B cell (primary cell): ENCODE measurements around the gene PCIF1. TPM values are rescaled to one million over a fixed set of nuclear protein-coding genes. Genes with fewer than 3 reads are reported as not detected.

Experiments
- ATAC-seq: fragments of 200-7000 bp; cut with Tn5 transposase; one replicate; pipeline ENCODE4 v1.10.0; 2021; ENCODE audit warnings: low read depth, mild to moderate bottlenecking, moderate number of reproducible peaks, moderate library complexity
- CTCF ChIA-PET: fragments of 350-600 bp; sonication (Branson Sonifier 250); formaldehyde crosslinking; loops from one replicate; lab custom pipeline; 2021; ENCODE audit warnings: antibody characterized with exemption, inconsistent platforms; lab: Charles Lee
- POLR2A ChIA-PET: fragments of 350-600 bp; sonication (Branson Sonifier 250); formaldehyde crosslinking; loops from one replicate; lab custom pipeline; 2021; ENCODE audit warnings: antibody characterized with exemption; lab: Charles Lee
- DNase-seq: peaks from one replicate; pipeline ENCODE4 v3.0.0; 2013
- H2AFZ ChIP-seq: 2 replicates; pipeline ENCODE4 v1.6.1; 2012; ENCODE audit warnings: mild to moderate bottlenecking, low read depth, low read length; ENCODE audit not compliant: insufficient read depth, poor library complexity, severe bottlenecking
- H3K27ac ChIP-seq, 2 donors: 1 replicate in 1 of 2; 2 replicates in 1 of 2; pipeline ENCODE4 v1.5.1; 2012 to 2013; ENCODE audit warnings: low read length in 2 of 2, mild to moderate bottlenecking in 2 of 2, moderate library complexity in 1 of 2
- H3K27me3 ChIP-seq, 4 experiments: fragments of 200-600 bp in 1 of 4; sonication (generic) in 1 of 4; replicated peaks in 1 of 4; 1 replicate in 2 of 4; 2 replicates in 2 of 4; pipeline versions ENCODE4 v1.6.1 to v1.7.0; 2013 to 2016; ENCODE audit warnings: low read length in 3 of 4, mild to moderate bottlenecking in 2 of 4, mixed read lengths in 1 of 4, moderate library complexity in 1 of 4; ENCODE audit not compliant: insufficient read depth in 4 of 4, control insufficient read depth in 3 of 4; ENCODE audit errors: control extremely low read depth in 1 of 4
- H3K36me3 ChIP-seq, 2 experiments: replicated peaks in 1 of 2; 1 replicate in 1 of 2; 2 replicates in 1 of 2; pipeline versions ENCODE4 v1.6.1 to v1.7.1; 2013; ENCODE audit warnings: low read length in 1 of 2; ENCODE audit not compliant: insufficient read depth in 2 of 2, control insufficient read depth in 1 of 2; ENCODE audit errors: control extremely low read depth in 1 of 2, extremely low read depth in 1 of 2
- H3K4me1 ChIP-seq, 2 donors: fragments of 200-600 bp in 1 of 2; sonication (generic) in 1 of 2; 1 replicate in 1 of 2; 2 replicates in 1 of 2; pipeline versions ENCODE4 v1.5.1 to v1.6.1; 2013 to 2017; ENCODE audit warnings: low read length in 2 of 2; ENCODE audit not compliant: control insufficient read depth in 2 of 2, insufficient read depth in 2 of 2
- H3K4me2 ChIP-seq: replicated peaks from 2 replicates; pipeline ENCODE3; 2012; ENCODE audit warnings: mild to moderate bottlenecking, low read depth, low read length; ENCODE audit not compliant: poor library complexity, severe bottlenecking
- H3K4me3 ChIP-seq, 5 experiments: fragments of 200-600 bp in 1 of 5; sonication (generic) in 1 of 5; 1 replicate in 3 of 5; 2 replicates in 2 of 5; pipeline versions ENCODE4 v1.5.1 to v1.7.0; 2011 to 2016; ENCODE audit warnings: low read length in 4 of 5, mild to moderate bottlenecking in 4 of 5, low read depth in 2 of 5, control low read depth in 1 of 5, moderate library complexity in 1 of 5; ENCODE audit not compliant: insufficient read depth in 1 of 5; ENCODE audit errors: control extremely low read depth in 1 of 5, extremely low read depth in 1 of 5
- H3K79me2 ChIP-seq: fragments of 200-600 bp; sonication (generic); one replicate; pipeline ENCODE4 v1.6.0; 2016; ENCODE audit warnings: low read length; ENCODE audit not compliant: control insufficient read depth, insufficient read depth
- H3K9ac ChIP-seq: fragments of 200-600 bp; sonication (generic); 2 replicates; pipeline ENCODE4 v1.6.1; 2017; ENCODE audit warnings: mild to moderate bottlenecking, low read length, moderate library complexity
- H3K9me3 ChIP-seq, 3 donors: one replicate each; pipeline versions ENCODE4 v1.6.1 to v1.7.1; 2013; ENCODE audit warnings: low read length in 2 of 3; ENCODE audit not compliant: control insufficient read depth in 2 of 3, insufficient read depth in 1 of 3; ENCODE audit errors: control extremely low read depth in 1 of 3
- H4K20me1 ChIP-seq: 2 replicates; pipeline ENCODE4 v1.6.0; 2012; ENCODE audit warnings: mild to moderate bottlenecking, low read length; ENCODE audit not compliant: insufficient read depth, control insufficient read depth, poor library complexity, severe bottlenecking
- H3K27ac Mint-ChIP-seq: one replicate; pipeline ENCODE4 v1.8.0; 2021; ENCODE audit warnings: mixed read lengths
- H3K27me3 Mint-ChIP-seq: one replicate; pipeline ENCODE4 v1.8.0; 2021; ENCODE audit warnings: mixed read lengths
- H3K4me1 Mint-ChIP-seq: one replicate; pipeline ENCODE4 v1.8.0; 2021; ENCODE audit warnings: mixed read lengths
- H3K4me3 Mint-ChIP-seq: one replicate; pipeline ENCODE4 v1.8.0; 2021; ENCODE audit warnings: mixed read lengths
- H3K9me3 Mint-ChIP-seq: one replicate; pipeline ENCODE4 v1.8.0; 2022; ENCODE audit warnings: mixed read lengths; ENCODE audit not compliant: insufficient read depth
- EZH2 ChIP-seq: IDR thresholded peaks from 2 replicates; pipeline ENCODE4 v1.6.1; 2012; ENCODE audit warnings: borderline replicate concordance, low read depth, mild to moderate bottlenecking, moderate library complexity, low read length; ENCODE audit not compliant: insufficient read depth, poor library complexity, severe bottlenecking
- WGBS: methylation state at CpG from one replicate; pipeline ENCODE4 v1.1.5; 2013; ENCODE audit warnings: missing lambda C conversion rate; ENCODE audit not compliant: insufficient coverage; 5-methylcytosine and 5-hydroxymethylcytosine counted together
- intact Hi-C: fragments of 100-400 bp; cut with micrococcal nuclease; formaldehyde crosslinking; loops from one replicate; pipeline ENCODE4 v1.10.0; 2022
- polyA plus RNA-seq: library from polyadenylated mRNA; depleted of rRNA; stranded (reverse); fragments of >200 nt; gene quantifications from 2 replicates; pipeline ENCODE4 v1.2.3, GENCODE V29; 2012
- total RNA-seq, 2 donors: library from RNA; stranded (reverse); fragments of 120-200 nt in 1 of 2; gene quantifications; 1 replicate in 1 of 2; 2 replicates in 1 of 2; pipeline versions ENCODE4 v1.2.3 to v1.2.4, GENCODE V29; 2013 to 2022
- TF ChIP-seq, protein P1 (sequence below): fragments of 200-600 bp; IDR thresholded peaks from one replicate; pipeline ENCODE4 v1.8.0; 2022; ENCODE audit warnings: antibody characterized with exemption, mild to moderate bottlenecking

The PCIF1 gene
- total and polyA plus RNA-seq, 2 donors (not counting 1 experiment from before 2014, with no cell fraction given), result 74.2 to 79.2 TPM

- Histone ChIP-seq H2AFZ (no peak overlapping the region), H3K79me2 (peaks cover 33% of the 10 kb centered on the region), H3K9me3 (no peaks in the 10 kb centered on the region), H4K20me1 (no peaks in the 10 kb centered on the region), H3K4me3 (no peak overlapping the region), H3K4me1 (peaks cover 9 to 22% of the 10 kb centered on the region in 2 donors), H3K36me3 (peaks cover 0 to 37% of the 10 kb centered on the region in 2 experiments), H3K9ac (no peak overlapping the region), H3K27ac (no peak overlapping the region), H3K4me2 (no peak overlapping the region), H3K27me3 (no peaks in the 10 kb centered on the region)
- no peak overlapping the region for H3K27ac Mint-ChIP-seq
- H3K4me3 Mint-ChIP-seq, result no peak overlapping the region
- H3K27me3 Mint-ChIP-seq, result no peaks in the 10 kb centered on the region
- ChIA-PET POLR2A (no interaction called here), CTCF (no interaction called here)
- peaks cover 37% of the 10 kb centered on the region for H3K4me1 Mint-ChIP-seq
- 99% methylated on average over 14 of the region's 19 CpGs for WGBS
- TF ChIP-seq, protein P1, sequence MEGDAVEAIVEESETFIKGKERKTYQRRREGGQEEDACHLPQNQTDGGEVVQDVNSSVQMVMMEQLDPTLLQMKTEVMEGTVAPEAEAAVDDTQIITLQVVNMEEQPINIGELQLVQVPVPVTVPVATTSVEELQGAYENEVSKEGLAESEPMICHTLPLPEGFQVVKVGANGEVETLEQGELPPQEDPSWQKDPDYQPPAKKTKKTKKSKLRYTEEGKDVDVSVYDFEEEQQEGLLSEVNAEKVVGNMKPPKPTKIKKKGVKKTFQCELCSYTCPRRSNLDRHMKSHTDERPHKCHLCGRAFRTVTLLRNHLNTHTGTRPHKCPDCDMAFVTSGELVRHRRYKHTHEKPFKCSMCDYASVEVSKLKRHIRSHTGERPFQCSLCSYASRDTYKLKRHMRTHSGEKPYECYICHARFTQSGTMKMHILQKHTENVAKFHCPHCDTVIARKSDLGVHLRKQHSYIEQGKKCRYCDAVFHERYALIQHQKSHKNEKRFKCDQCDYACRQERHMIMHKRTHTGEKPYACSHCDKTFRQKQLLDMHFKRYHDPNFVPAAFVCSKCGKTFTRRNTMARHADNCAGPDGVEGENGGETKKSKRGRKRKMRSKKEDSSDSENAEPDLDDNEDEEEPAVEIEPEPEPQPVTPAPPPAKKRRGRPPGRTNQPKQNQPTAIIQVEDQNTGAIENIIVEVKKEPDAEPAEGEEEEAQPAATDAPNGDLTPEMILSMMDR, result no peak
- TF ChIP-seq EZH2, result no peak
- ATAC-seq (no peak), DNase-seq (no peak)
- H3K9me3 Mint-ChIP-seq, result no peaks in the 10 kb centered on the region
- intact Hi-C loops, result no loop called here
These were observed 47.7 kb upstream of the PCIF1 start for GRCh38 chr20:45886590-45887345.

GRCh38 chr20:45887346-45887715, 47.2 kb upstream of the PCIF1 start, which contains the start of gene SPATA25:
SPATA25 (minus strand) TSS chr20:45887622; CDS start chr20:45887590, 32 bp downstream.
- peaks cover 30% of the 10 kb centered on the region for H3K79me2 ChIP-seq
- CTCF ChIA-PET, result no interaction called here
- peaks cover 38% of the 10 kb centered on the region for H3K4me1 Mint-ChIP-seq
- no peaks in the 10 kb centered on the region for H3K9me3 Mint-ChIP-seq
- WGBS, result 100% methylated on average over 5 of the region's 8 CpGs
- no peak within 1 kb of the TSS for H3K4me3 Mint-ChIP-seq
- DNase-seq, result no peak
- intact Hi-C loops, result no loop called here
- no peak within 1 kb of the TSS for H3K27ac ChIP-seq
- peaks cover 0 to 37% of the 10 kb centered on the region in 2 experiments for H3K36me3 ChIP-seq
- H3K4me1 ChIP-seq, result peaks cover 15 to 22% of the 10 kb centered on the region in 2 donors
- ATAC-seq, result no peak
- H3K4me2 ChIP-seq, result no peak within 1 kb of the TSS
- no peaks in the 10 kb centered on the region for H4K20me1 ChIP-seq
- H3K27me3 Mint-ChIP-seq, result no peaks in the 10 kb centered on the region
- H3K27me3 ChIP-seq, result no peaks in the 10 kb centered on the region
- POLR2A ChIA-PET, result no interaction called here
- no peak within 1 kb of the TSS for H3K4me3 ChIP-seq
- TF ChIP-seq, protein P1, result no peak
- TF ChIP-seq EZH2, result no peak
- H2AFZ ChIP-seq, result no peak within 1 kb of the TSS
- H3K9ac ChIP-seq, result no peak within 1 kb of the TSS
- no peak within 1 kb of the TSS for H3K27ac Mint-ChIP-seq
- H3K9me3 ChIP-seq, result no peaks in the 10 kb centered on the region
